Measurements from ENCODE around the gene TIMM29.

The TIMM29 gene

DNA sequence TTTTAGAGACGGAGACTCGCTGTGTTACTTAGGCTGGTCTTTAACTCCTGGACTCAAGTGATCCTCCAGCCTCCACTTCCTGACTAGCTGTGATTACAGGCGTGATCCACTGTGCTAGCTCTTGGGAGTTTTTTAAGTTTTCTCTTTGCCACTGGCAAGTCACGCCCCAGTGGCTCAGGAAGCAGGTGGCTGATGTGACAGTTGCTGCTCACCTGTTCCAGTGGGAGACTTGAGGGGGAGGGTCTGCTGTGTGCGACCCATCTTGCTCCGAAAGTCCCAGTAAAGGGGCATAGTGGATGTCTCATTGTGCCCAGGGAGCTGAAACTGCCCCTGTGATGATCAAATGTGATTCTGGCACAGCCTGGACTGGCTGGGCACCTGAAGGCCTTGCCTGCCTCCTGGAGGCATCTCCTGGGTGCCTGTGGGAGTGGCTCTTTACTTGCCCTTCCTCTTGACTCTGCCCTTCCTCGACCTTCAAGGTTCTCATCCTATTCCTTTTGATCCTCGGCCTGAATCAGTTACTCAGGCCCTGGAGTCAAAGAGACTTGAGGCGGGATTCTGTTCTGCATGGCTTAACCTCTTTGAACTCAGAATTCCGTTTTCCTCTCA, 40.0 kb downstream of the TIMM29 start:
- TF ChIP-seq SIN3A (IDR thresholded peaks at IDR 0.05; ENCODE audit: borderline replicate concordance, insufficient read depth, low read length) (no peak), FOXP2 (optimal IDR thresholded peaks at IDR 0.05; ENCODE audit: borderline replicate concordance, extremely low read depth, extremely low read length, insufficient read depth) (no peak), POLR2AphosphoS5 (IDR thresholded peaks at IDR 0.05; ENCODE audit: low read depth, low read length) (no peak), TAF1 (IDR thresholded peaks at IDR 0.05; ENCODE audit: borderline replicate concordance, insufficient read depth, low read length) (no peak)
- TF ChIP-seq, protein P1, sequence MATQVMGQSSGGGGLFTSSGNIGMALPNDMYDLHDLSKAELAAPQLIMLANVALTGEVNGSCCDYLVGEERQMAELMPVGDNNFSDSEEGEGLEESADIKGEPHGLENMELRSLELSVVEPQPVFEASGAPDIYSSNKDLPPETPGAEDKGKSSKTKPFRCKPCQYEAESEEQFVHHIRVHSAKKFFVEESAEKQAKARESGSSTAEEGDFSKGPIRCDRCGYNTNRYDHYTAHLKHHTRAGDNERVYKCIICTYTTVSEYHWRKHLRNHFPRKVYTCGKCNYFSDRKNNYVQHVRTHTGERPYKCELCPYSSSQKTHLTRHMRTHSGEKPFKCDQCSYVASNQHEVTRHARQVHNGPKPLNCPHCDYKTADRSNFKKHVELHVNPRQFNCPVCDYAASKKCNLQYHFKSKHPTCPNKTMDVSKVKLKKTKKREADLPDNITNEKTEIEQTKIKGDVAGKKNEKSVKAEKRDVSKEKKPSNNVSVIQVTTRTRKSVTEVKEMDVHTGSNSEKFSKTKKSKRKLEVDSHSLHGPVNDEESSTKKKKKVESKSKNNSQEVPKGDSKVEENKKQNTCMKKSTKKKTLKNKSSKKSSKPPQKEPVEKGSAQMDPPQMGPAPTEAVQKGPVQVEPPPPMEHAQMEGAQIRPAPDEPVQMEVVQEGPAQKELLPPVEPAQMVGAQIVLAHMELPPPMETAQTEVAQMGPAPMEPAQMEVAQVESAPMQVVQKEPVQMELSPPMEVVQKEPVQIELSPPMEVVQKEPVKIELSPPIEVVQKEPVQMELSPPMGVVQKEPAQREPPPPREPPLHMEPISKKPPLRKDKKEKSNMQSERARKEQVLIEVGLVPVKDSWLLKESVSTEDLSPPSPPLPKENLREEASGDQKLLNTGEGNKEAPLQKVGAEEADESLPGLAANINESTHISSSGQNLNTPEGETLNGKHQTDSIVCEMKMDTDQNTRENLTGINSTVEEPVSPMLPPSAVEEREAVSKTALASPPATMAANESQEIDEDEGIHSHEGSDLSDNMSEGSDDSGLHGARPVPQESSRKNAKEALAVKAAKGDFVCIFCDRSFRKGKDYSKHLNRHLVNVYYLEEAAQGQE (IDR thresholded peaks at IDR 0.05; ENCODE audit: insufficient read depth in 1 of 2, low read depth in 2 of 2, low read length in 2 of 2): no peak

DNA sequence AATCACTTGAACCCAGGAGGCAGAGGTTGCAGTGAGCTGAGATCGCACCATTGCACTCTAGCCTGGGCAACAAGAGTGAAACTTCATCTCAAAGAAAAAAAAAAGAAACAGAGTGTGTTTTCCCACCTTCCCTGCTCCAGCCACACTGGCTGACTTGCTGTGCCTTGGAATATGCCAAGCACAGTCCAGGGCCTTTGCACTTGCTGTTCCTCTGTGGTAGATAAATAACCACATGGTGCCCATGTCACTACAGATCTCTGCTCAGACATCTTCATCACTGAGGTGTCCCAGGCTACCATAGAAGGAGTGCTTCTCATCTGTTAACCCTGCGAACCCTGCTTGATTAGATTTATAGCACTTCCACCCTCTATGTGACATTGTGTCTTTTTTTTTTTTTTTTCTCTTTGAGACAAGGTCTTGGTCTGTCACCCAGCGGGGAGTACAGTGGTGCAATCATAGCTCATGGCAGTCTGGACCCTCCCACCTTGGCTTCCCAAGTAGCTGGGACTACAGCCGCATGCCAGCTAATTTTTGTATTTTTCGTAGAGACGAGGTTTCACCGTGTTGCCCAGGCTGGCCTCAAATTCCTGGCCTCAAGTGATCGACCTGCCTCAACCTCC, 42.6 kb downstream of the TIMM29 start:
- TF ChIP-seq, protein P1 (IDR thresholded peaks at IDR 0.05; ENCODE audit: insufficient read depth in 1 of 2, low read depth in 2 of 2, low read length in 2 of 2): no peak
- no peak for TF ChIP-seq TAF1 (IDR thresholded peaks at IDR 0.05; ENCODE audit: borderline replicate concordance, insufficient read depth, low read length)
- no peak for TF ChIP-seq POLR2AphosphoS5 (IDR thresholded peaks at IDR 0.05; ENCODE audit: low read depth, low read length)
- no peak for TF ChIP-seq FOXP2 (optimal IDR thresholded peaks at IDR 0.05; ENCODE audit: borderline replicate concordance, extremely low read depth, extremely low read length, insufficient read depth)
- no peak for TF ChIP-seq SIN3A (IDR thresholded peaks at IDR 0.05; ENCODE audit: borderline replicate concordance, insufficient read depth, low read length)

DNA sequence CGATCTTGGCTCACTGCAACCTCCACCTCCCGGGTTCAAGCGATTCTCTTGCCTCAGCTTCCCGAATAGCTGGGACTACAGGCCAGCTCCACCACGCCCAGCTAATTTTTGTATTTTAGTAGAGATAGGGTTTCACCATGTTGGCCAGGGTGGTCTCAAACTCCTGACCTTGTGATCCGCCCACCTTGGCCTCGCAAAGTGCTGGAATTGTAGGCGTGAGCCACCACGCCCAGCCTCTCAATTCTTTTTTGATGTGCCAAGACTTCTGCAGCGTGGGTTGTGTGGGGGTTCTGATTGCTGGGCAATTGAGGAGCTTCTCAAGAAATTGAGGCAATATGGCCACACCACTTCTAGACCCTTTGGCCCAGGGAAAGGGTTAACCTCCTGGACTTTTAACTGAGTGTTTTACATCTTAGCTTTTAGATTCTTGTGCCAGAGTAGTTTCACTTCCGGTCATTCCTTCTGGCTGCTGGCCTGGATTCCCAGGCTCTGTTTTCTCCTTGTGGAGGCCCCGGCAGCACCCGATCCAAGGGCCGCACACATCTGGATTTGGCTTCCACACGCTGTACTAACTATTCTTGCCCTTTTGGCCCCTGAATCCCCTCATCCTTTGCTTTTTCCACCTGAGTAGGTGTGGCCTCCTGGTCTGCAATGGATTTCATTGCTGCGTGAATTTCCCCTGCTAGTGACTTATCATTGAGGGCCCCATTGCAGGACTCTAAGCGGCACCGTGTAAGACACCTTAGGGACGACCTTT, 46.9 kb downstream of the TIMM29 start:
- TF ChIP-seq, protein P1 (IDR thresholded peaks at IDR 0.05; ENCODE audit: insufficient read depth in 1 of 2, low read depth in 2 of 2, low read length in 2 of 2): no peak
- TF ChIP-seq POLR2AphosphoS5 (IDR thresholded peaks at IDR 0.05; ENCODE audit: low read depth, low read length) (no peak), FOXP2 (optimal IDR thresholded peaks at IDR 0.05; ENCODE audit: borderline replicate concordance, extremely low read depth, extremely low read length, insufficient read depth) (no peak), SIN3A (IDR thresholded peaks at IDR 0.05; ENCODE audit: borderline replicate concordance, insufficient read depth, low read length) (no peak), TAF1 (IDR thresholded peaks at IDR 0.05; ENCODE audit: borderline replicate concordance, insufficient read depth, low read length) (no peak)

DNA sequence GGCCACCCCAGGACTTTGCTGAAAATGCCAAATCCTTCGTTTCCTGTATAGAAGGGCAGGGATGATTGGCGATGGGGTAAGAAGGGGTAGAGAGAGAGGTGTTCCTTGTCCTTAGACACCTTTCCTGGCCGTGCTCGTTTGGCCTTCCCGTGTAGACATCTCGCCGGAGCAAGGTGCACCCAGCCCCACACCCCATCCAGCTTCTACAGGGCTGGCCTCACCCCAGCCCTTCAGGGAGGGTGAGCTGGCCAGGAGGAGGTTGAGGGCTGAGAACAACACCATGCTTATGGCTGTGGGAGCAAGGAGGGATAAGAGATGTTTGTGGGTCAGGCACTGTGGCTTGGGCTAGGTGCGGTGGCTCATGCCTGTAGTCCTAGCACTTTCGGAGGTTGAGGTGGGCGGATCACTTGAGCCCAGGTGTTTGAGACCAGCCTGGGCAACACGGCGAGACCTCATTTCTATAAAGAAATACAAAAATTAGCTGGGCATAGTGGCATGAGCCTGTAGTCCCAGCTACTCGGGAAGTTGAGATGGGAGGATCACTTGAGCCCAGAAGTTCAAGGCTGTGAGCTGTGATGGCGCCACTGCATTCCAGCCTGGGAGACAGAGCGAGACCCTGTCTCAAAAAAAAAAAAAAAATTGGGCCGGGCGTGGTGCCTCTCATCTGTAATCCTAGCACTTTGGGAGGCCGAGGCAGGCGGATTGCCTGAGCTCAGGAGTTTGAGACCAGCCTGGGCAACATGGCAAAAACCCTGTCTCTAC, 47.7 kb downstream of the TIMM29 start:
- TF ChIP-seq, protein P1 (IDR thresholded peaks at IDR 0.05; ENCODE audit: insufficient read depth in 1 of 2, low read depth in 2 of 2, low read length in 2 of 2): no peak
- TF ChIP-seq POLR2AphosphoS5 (IDR thresholded peaks at IDR 0.05; ENCODE audit: low read depth, low read length): no peak
- TF ChIP-seq SIN3A (IDR thresholded peaks at IDR 0.05; ENCODE audit: borderline replicate concordance, insufficient read depth, low read length): no peak
- no peak for TF ChIP-seq FOXP2 (optimal IDR thresholded peaks at IDR 0.05; ENCODE audit: borderline replicate concordance, extremely low read depth, extremely low read length, insufficient read depth)
- TF ChIP-seq TAF1 (IDR thresholded peaks at IDR 0.05; ENCODE audit: borderline replicate concordance, insufficient read depth, low read length): no peak

Data from PFSK-1 (cell line).